Astrocyte (in vitro differentiated cells and primary cell): ENCODE measurements around the gene INHBB. TPM values are rescaled to one million over a fixed set of nuclear protein-coding genes. Genes with fewer than 3 reads are reported as not detected.
A peak's percentile ranks its signal among the peaks of the same experiment; 100 is the strongest.

Experiments
- DNase-seq: peaks from one replicate; pipeline ENCODE4 v3.0.0-alpha.2; 2010; ENCODE audit warnings: low read depth
- FAIRE-seq: peaks from 2 replicates; lab custom pipeline; 2011; peaks lifted over from hg19 to GRCh38; lab: Jason Lieb, UNC
- H2AFZ ChIP-seq: 2 replicates; pipeline ENCODE4 v1.6.0; 2012; ENCODE audit warnings: low read depth, low read length, inconsistent platforms
- H3K27ac ChIP-seq: 2 replicates; pipeline ENCODE4 v1.5.1; 2011; ENCODE audit warnings: low read depth, low read length, inconsistent platforms
- H3K27me3 ChIP-seq: 2 replicates; pipeline ENCODE4 v1.6.0; 2011; ENCODE audit warnings: low read length, inconsistent platforms; ENCODE audit not compliant: insufficient read depth
- H3K36me3 ChIP-seq: 2 replicates; pipeline ENCODE4 v1.5.1; 2011; ENCODE audit warnings: low read length, inconsistent platforms; ENCODE audit not compliant: insufficient read depth
- H3K4me1 ChIP-seq: 2 replicates; pipeline ENCODE4 v1.5.1; 2011; ENCODE audit warnings: low read length, inconsistent platforms; ENCODE audit not compliant: insufficient read depth
- H3K4me2 ChIP-seq: 2 replicates; pipeline ENCODE4 v1.6.0; 2012; ENCODE audit warnings: low read length, inconsistent platforms
- H3K4me3 ChIP-seq: 2 replicates; pipeline ENCODE4 v1.5.1; 2011; ENCODE audit warnings: low read depth, mild to moderate bottlenecking, low read length, inconsistent platforms; ENCODE audit not compliant: insufficient read depth
- H3K79me2 ChIP-seq: 2 replicates; pipeline ENCODE4 v1.6.0; 2012; ENCODE audit warnings: mild to moderate bottlenecking, low read length, inconsistent platforms; ENCODE audit not compliant: insufficient read depth
- H3K9ac ChIP-seq: 2 replicates; pipeline ENCODE4 v1.6.0; 2012; ENCODE audit warnings: mild to moderate bottlenecking, low read length, inconsistent platforms
- H3K9me3 ChIP-seq: 2 replicates; pipeline ENCODE4 v1.5.1; 2012; ENCODE audit warnings: low read depth, mild to moderate bottlenecking, low read length, inconsistent platforms; ENCODE audit not compliant: insufficient read depth
- H4K20me1 ChIP-seq: 2 replicates; pipeline ENCODE4 v1.6.0; 2012; ENCODE audit warnings: low read length, inconsistent platforms; ENCODE audit not compliant: insufficient read depth
- H3K27ac Mint-ChIP-seq: one replicate; pipeline ENCODE4 v1.8.0; 2021; ENCODE audit warnings: mild to moderate bottlenecking, mixed read lengths; ENCODE audit not compliant: unreplicated experiment
- H3K27me3 Mint-ChIP-seq: one replicate; pipeline ENCODE4 v1.8.0; 2021; ENCODE audit warnings: low read depth, mixed read lengths; ENCODE audit not compliant: unreplicated experiment
- H3K36me3 Mint-ChIP-seq: one replicate; pipeline ENCODE4 v1.8.0; 2021; ENCODE audit warnings: low read depth, mixed read lengths; ENCODE audit not compliant: unreplicated experiment
- H3K4me1 Mint-ChIP-seq: one replicate; pipeline ENCODE4 v1.8.0; 2021; ENCODE audit warnings: low read depth, mixed read lengths; ENCODE audit not compliant: unreplicated experiment
- H3K4me3 Mint-ChIP-seq: one replicate; pipeline ENCODE4 v1.8.0; 2021; ENCODE audit warnings: mild to moderate bottlenecking, moderate library complexity, mixed read lengths; ENCODE audit not compliant: unreplicated experiment
- H3K9me3 Mint-ChIP-seq: one replicate; pipeline ENCODE4 v1.8.0; 2021; ENCODE audit warnings: mild to moderate bottlenecking, mixed read lengths; ENCODE audit not compliant: unreplicated experiment
- EZH2 ChIP-seq: IDR thresholded peaks from 2 replicates; pipeline ENCODE4 v1.6.1; 2012; ENCODE audit warnings: mild to moderate bottlenecking, low read length, inconsistent platforms; ENCODE audit not compliant: insufficient read depth
- total RNA-seq: library from RNA; stranded (reverse); gene quantifications from 2 replicates; pipeline ENCODE4 v1.2.1, GENCODE V29; 2021
- TF ChIP-seq, protein P1 (sequence below): IDR thresholded peaks from 2 replicates; pipeline ENCODE4 v1.5.1; 2011; ENCODE audit warnings: low read depth, mild to moderate bottlenecking, inconsistent platforms, low read length, moderate library complexity; ENCODE audit not compliant: insufficient read depth

INHBB gene
- total RNA-seq, 1 donor from 2014 or later, result 7.1 TPM

DNA sequence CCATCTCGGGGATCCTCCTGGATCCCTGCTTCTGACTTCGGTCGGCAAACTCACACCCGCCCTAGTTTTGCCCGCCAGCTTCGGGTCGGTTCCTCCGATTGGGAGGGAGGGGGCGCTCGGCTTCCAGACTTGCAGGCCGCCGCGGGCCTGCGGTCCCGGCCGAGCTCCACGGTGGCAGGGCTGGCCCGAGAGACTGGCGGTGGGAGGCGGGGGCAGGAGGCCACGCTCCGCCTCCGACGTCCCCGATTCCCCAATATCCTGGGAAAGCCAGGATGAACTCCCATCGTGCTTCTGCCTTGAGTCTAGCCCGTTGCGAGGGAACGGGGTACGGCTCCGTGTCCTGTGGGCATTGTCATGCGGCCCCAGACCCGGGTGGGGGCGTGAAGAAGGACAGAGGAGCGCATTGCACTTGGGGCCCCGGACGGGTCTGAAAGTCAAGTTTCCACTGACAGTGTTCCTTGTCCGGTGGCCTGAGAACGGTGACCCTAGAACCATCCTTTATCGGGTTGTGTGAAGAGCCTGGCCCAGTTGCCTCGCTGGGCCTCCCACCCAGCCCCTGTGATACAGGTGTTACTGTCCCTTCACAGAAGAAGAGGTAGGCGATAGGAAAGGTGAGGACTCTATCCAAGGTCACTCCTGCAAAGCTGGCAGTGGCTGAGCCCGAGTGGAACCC is 2.4 kb upstream of the INHBB start:
- Histone ChIP-seq H4K20me1 (peaks cover 12% of the 10 kb centered on the region), H3K27ac (no peak overlapping the region), H3K4me2 (peak overlapping the region; percentile 65), H3K9ac (no peak overlapping the region), H3K4me3 (no peak overlapping the region), H3K36me3 (no peaks in the 10 kb centered on the region), H3K9me3 (no peaks in the 10 kb centered on the region), H2AFZ (peak overlapping the region; percentile 53), H3K79me2 (no peaks in the 10 kb centered on the region), H3K27me3 (peaks cover 54% of the 10 kb centered on the region), H3K4me1 (peaks cover 7% of the 10 kb centered on the region)
- H3K4me1 Mint-ChIP-seq, result peaks cover 3% of the 10 kb centered on the region
- H3K27me3 Mint-ChIP-seq, result peaks cover 56% of the 10 kb centered on the region
- FAIRE-seq (no peak), DNase-seq (peak; percentile 35)
- TF ChIP-seq EZH2, result peak; percentile 85
- TF ChIP-seq, protein P1, sequence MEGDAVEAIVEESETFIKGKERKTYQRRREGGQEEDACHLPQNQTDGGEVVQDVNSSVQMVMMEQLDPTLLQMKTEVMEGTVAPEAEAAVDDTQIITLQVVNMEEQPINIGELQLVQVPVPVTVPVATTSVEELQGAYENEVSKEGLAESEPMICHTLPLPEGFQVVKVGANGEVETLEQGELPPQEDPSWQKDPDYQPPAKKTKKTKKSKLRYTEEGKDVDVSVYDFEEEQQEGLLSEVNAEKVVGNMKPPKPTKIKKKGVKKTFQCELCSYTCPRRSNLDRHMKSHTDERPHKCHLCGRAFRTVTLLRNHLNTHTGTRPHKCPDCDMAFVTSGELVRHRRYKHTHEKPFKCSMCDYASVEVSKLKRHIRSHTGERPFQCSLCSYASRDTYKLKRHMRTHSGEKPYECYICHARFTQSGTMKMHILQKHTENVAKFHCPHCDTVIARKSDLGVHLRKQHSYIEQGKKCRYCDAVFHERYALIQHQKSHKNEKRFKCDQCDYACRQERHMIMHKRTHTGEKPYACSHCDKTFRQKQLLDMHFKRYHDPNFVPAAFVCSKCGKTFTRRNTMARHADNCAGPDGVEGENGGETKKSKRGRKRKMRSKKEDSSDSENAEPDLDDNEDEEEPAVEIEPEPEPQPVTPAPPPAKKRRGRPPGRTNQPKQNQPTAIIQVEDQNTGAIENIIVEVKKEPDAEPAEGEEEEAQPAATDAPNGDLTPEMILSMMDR, result peak; percentile 35
- H3K27ac Mint-ChIP-seq, result no peak overlapping the region
- no peaks in the 10 kb centered on the region for H3K36me3 Mint-ChIP-seq
- H3K4me3 Mint-ChIP-seq, result peak overlapping the region; percentile 54
- H3K9me3 Mint-ChIP-seq, result no peaks in the 10 kb centered on the region

- Mint-ChIP-seq H3K36me3 (no peaks in the 10 kb centered on the region), H3K27ac (no peak overlapping the region), H3K4me3 (peak overlapping the region; percentile 45), H3K27me3 (peaks cover 55% of the 10 kb centered on the region), H3K9me3 (no peaks in the 10 kb centered on the region), H3K4me1 (peaks cover 7% of the 10 kb centered on the region)
- FAIRE-seq, result no peak
- no peak for DNase-seq
- TF ChIP-seq EZH2, result peak; percentile 68
- TF ChIP-seq, protein P1, result no peak
- Histone ChIP-seq H3K9ac (no peak overlapping the region), H3K27me3 (peaks cover 62% of the 10 kb centered on the region), H4K20me1 (peaks cover 16% of the 10 kb centered on the region), H2AFZ (peak overlapping the region; percentile 56), H3K36me3 (no peaks in the 10 kb centered on the region), H3K27ac (no peak overlapping the region), H3K4me3 (no peak overlapping the region), H3K4me2 (peak overlapping the region; percentile 82), H3K79me2 (no peaks in the 10 kb centered on the region), H3K9me3 (no peaks in the 10 kb centered on the region), H3K4me1 (peaks cover 7% of the 10 kb centered on the region)
Observed at GRCh38 chr2:120344214-120344975, 1.5 kb upstream of the INHBB start.
